ENCODE measurements around the gene HSD17B12.

GRCh38 chr11:43832536-43832935 lies 152.0 kb downstream of the HSD17B12 start:
- TF ChIP-seq CTCF (optimal IDR thresholded peaks at IDR 0.05 in 1 of 3, IDR thresholded peaks at IDR 0.05 in 1 of 3, conservative IDR thresholded peaks at IDR 0.05 in 1 of 3; ENCODE audit: extremely low read depth in 1 of 3, insufficient read depth in 2 of 3, low read length in 3 of 3), result no peak
- no peak for TF ChIP-seq EZH2 (IDR thresholded peaks at IDR 0.05; ENCODE audit: low read length)

All from keratinocyte (primary cell).